GM18498 (cell line): ENCODE results near the gene MMAB.

Experiments used
- ATAC-seq: cut with Tn5 transposase; IDR thresholded peaks from one replicate; pipeline ENCODE4 v1.9.1; 2021; ENCODE audit warnings: mild to moderate bottlenecking, moderate library complexity; ENCODE audit not compliant: unreplicated experiment

Gene MMAB

DNA sequence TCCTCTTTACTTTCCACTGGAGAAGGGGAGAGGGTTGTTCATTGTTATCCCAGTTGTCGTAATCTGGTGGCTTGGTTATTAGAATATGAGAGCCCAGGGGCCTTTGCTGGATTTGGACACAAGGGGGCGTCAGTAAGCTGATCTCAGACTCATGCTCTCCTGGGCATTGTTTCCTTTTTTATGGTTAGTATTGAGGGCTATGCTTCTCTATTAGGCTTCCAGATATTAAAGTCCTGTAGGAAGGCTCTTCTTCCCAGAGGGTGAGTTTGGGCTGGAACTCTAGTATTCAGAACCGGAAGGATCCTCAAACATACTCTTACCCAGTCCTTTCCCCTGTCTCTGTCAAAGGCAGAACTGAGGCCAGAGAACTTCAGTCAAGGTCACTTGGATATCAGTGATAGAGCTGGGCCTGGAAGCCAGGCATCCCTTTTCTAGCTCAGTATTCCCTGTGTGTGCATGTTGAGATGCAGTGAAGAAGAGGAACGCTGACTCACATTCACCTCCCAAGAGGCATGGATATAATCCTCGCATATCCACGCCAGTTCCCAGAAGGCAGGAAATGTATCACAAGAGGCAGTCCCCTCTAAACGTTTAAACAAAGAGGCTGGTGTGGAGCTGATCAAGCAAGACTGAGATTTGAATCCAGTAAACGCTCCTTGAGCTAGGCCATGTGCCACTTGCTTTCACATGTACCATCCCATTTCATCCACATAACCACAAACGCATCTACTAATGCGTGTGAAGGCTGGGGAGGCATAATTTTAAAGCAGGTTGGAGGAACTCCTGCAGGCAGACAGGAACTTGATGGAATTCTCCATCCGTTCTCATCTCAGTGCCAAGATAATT lies 54.3 kb downstream of the MMAB start:
- ATAC-seq: no peak

GRCh38 chr12:109517619-109518018 lies 55.7 kb downstream of the MMAB start:
- ATAC-seq: no peak

- ATAC-seq: no peak
These were observed 59.3 kb downstream of the MMAB start for GRCh38 chr12:109513977-109514376.

DNA sequence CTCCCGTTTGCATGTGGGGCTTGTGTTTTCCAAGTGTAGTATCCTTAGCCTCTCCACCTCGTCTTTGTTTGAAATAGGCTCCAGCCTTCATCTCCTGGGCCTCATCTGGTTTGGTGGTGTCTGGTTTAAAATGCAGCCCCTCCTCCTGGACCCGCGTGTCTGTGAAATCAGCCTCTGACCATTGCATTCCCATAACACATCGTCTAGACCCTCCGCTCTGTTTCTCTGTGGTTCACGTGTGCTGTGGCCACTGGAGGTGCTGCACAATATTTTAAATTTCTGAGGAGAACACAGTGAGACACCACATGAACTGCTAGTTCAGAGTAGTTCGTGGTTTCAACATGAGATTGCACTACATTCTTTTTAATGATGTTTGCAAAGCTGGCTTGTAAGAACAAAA lies 60.3 kb downstream of the MMAB start:
- ATAC-seq: no peak

- no peak for ATAC-seq
These were observed 60.7 kb downstream of the MMAB start for GRCh38 chr12:109512608-109513007.

GRCh38 chr12:109510196-109510595 lies 63.1 kb downstream of the MMAB start:
- ATAC-seq: no peak

DNA sequence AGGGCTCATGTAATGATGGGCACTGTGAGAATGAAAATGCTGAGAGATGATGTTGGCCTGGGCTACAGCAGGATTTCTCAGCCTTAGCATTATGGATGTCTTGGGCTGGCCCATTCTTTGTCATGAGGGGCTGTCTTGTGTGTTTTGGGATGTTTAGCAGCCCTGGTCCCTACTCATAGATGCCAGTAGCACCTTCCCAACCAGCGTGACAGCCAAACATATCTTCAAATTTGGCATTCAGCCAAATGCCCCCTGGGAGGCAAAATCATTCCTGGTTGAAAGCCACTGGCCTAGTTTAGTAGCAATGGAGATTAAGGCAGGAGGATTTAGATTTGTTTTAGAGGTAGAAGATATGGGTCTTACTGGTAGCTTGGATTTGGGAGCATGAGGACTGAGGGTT lies 69.2 kb downstream of the MMAB start:
- ATAC-seq: no peak
